GM18526 (cell line): ENCODE data around the gene HDAC4.

Source experiments
- POLR2A ChIP-seq: IDR thresholded peaks from 3 replicates; pipeline ENCODE4 v1.6.1; 2011; ENCODE audit not compliant: insufficient read length; ENCODE audit errors: extremely low read depth

HDAC4 gene

GRCh38 chr2:239092571-239093294 is 308.1 kb downstream of the HDAC4 start:
- no peak for TF ChIP-seq POLR2A

GRCh38 chr2:239089884-239090283 is 310.9 kb downstream of the HDAC4 start:
- TF ChIP-seq POLR2A, result no peak

GRCh38 chr2:239087046-239087710 is 313.6 kb downstream of the HDAC4 start:
- TF ChIP-seq POLR2A, result no peak

- no peak for TF ChIP-seq POLR2A
Observed at GRCh38 chr2:239086325-239087020, 314.3 kb downstream of the HDAC4 start.

- no peak for TF ChIP-seq POLR2A
Observed at GRCh38 chr2:239085201-239085992, 315.4 kb downstream of the HDAC4 start.

GRCh38 chr2:239084007-239084406 is 316.8 kb downstream of the HDAC4 start:
- TF ChIP-seq POLR2A, result no peak

GRCh38 chr2:239082425-239082824 is 318.4 kb downstream of the HDAC4 start:
- no peak for TF ChIP-seq POLR2A

- TF ChIP-seq POLR2A, result no peak
Observed at GRCh38 chr2:239081622-239082021, 319.2 kb downstream of the HDAC4 start.

- TF ChIP-seq POLR2A, result no peak
Observed at GRCh38 chr2:239081046-239081445, 319.8 kb downstream of the HDAC4 start.

- no peak for TF ChIP-seq POLR2A
Observed at GRCh38 chr2:239079671-239080294, 321.0 kb downstream of the HDAC4 start.

GRCh38 chr2:239078128-239078924 is 322.5 kb downstream of the HDAC4 start:
- TF ChIP-seq POLR2A, result no peak

GRCh38 chr2:239077260-239077659 is 323.6 kb downstream of the HDAC4 start:
- TF ChIP-seq POLR2A, result no peak

- TF ChIP-seq POLR2A, result no peak
Observed at GRCh38 chr2:239075918-239076758, 324.7 kb downstream of the HDAC4 start.
